Parathyroid adenoma (tissue), 2 donors: ENCODE results near the gene POLD1.

ENCODE experiments used
- H2AFZ ChIP-seq: fragments of 300-600 bp; sonication (generic); one replicate; pipeline ENCODE4 v1.7.0; 2017; ENCODE audit warnings: antibody characterized with exemption, mild to moderate bottlenecking
- H3K27ac ChIP-seq: fragments of 300-600 bp; sonication (generic); one replicate; pipeline ENCODE4 v1.7.0; 2017
- H3K27me3 ChIP-seq: fragments of 300-600 bp; sonication (generic); one replicate; pipeline ENCODE4 v1.7.0; 2017; ENCODE audit warnings: low read length; ENCODE audit not compliant: control insufficient read depth, insufficient read depth
- H3K36me3 ChIP-seq: fragments of 300-600 bp; sonication (generic); one replicate; pipeline ENCODE4 v1.7.0; 2017; ENCODE audit warnings: low read length; ENCODE audit not compliant: control insufficient read depth, insufficient read depth
- H3K4me1 ChIP-seq: fragments of 300-600 bp; sonication (generic); one replicate; pipeline ENCODE4 v1.7.0; 2017; ENCODE audit warnings: control low read depth
- H3K4me2 ChIP-seq: fragments of 300-600 bp; sonication (generic); one replicate; pipeline ENCODE4 v1.7.0; 2017; ENCODE audit warnings: low read length
- H3K4me3 ChIP-seq: fragments of 300-600 bp; sonication (generic); one replicate; pipeline ENCODE4 v1.7.0; 2017; ENCODE audit warnings: low read depth, low read length
- H3K79me2 ChIP-seq: fragments of 300-600 bp; sonication (generic); one replicate; pipeline ENCODE4 v1.7.0; 2017; ENCODE audit warnings: control low read depth
- H3K9ac ChIP-seq: fragments of 300-600 bp; sonication (generic); one replicate; pipeline ENCODE4 v1.7.0; 2017; ENCODE audit warnings: mild to moderate bottlenecking
- H3K9me3 ChIP-seq: fragments of 300-600 bp; sonication (generic); one replicate; pipeline ENCODE4 v1.7.0; 2017; ENCODE audit warnings: low read length; ENCODE audit not compliant: control insufficient read depth
- TF ChIP-seq, protein P1 (sequence below): fragments of 300-600 bp; sonication (generic); IDR thresholded peaks from one replicate; pipeline ENCODE4 v1.7.0; 2017; ENCODE audit warnings: antibody characterized with exemption, mild to moderate bottlenecking
- donor health status: primary hyperparathyroidism.

POLD1 gene

DNA sequence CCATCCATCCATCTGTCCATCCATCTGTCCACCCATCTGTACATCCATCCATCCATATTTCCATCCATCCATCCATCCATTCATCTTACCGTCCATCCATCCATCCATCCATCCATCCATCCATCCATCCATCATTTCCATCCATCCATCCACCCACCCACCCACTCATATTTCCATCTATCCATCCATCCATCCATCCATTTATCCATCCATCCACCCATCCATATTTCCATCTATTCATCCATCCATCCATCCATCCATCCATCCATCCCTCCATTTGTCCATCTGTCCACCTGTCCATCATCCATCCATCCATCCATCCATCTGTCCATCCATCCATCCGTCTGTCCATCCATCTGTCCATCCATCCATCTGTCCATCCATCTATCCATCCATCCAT is 71.8 kb downstream of the POLD1 start:
- H3K9ac ChIP-seq: no peak overlapping the region
- no peak overlapping the region for H3K4me3 ChIP-seq
- no peaks in the 10 kb centered on the region for H3K27me3 ChIP-seq
- TF ChIP-seq, protein P1, sequence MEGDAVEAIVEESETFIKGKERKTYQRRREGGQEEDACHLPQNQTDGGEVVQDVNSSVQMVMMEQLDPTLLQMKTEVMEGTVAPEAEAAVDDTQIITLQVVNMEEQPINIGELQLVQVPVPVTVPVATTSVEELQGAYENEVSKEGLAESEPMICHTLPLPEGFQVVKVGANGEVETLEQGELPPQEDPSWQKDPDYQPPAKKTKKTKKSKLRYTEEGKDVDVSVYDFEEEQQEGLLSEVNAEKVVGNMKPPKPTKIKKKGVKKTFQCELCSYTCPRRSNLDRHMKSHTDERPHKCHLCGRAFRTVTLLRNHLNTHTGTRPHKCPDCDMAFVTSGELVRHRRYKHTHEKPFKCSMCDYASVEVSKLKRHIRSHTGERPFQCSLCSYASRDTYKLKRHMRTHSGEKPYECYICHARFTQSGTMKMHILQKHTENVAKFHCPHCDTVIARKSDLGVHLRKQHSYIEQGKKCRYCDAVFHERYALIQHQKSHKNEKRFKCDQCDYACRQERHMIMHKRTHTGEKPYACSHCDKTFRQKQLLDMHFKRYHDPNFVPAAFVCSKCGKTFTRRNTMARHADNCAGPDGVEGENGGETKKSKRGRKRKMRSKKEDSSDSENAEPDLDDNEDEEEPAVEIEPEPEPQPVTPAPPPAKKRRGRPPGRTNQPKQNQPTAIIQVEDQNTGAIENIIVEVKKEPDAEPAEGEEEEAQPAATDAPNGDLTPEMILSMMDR: no peak
- H3K4me1 ChIP-seq: no peaks in the 10 kb centered on the region
- H3K79me2 ChIP-seq: no peaks in the 10 kb centered on the region
- H3K27ac ChIP-seq: no peak overlapping the region
- H3K36me3 ChIP-seq: no peaks in the 10 kb centered on the region
- H3K9me3 ChIP-seq: no peaks in the 10 kb centered on the region
- H3K4me2 ChIP-seq: no peak overlapping the region
- no peak overlapping the region for H2AFZ ChIP-seq

DNA sequence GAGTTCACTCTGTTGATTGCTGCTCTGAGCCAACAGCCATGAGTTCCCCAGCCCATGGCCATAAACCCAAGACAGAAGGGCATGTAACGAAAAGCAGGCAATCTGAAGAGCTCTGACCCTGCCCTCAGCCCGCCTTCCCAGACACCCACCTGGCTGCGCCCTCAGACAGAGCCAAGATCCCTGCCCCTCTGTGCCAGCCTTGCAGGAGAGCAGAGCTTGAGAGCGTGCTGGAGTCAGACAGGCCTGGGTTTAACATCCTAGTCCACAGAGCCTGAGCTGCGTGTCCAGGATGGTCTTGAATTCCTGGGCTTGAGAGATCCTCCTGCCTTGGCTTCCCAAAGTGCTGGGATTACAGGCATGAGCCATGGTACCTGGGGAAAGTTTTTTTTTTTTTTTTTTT is 73.2 kb downstream of the POLD1 start:
- Histone ChIP-seq H3K27ac (no peak overlapping the region), H3K27me3 (no peaks in the 10 kb centered on the region), H3K4me2 (no peak overlapping the region), H3K36me3 (no peaks in the 10 kb centered on the region), H3K4me3 (no peak overlapping the region), H2AFZ (no peak overlapping the region), H3K9me3 (no peaks in the 10 kb centered on the region), H3K9ac (no peak overlapping the region), H3K4me1 (no peaks in the 10 kb centered on the region), H3K79me2 (no peaks in the 10 kb centered on the region)
- TF ChIP-seq, protein P1: no peak

DNA sequence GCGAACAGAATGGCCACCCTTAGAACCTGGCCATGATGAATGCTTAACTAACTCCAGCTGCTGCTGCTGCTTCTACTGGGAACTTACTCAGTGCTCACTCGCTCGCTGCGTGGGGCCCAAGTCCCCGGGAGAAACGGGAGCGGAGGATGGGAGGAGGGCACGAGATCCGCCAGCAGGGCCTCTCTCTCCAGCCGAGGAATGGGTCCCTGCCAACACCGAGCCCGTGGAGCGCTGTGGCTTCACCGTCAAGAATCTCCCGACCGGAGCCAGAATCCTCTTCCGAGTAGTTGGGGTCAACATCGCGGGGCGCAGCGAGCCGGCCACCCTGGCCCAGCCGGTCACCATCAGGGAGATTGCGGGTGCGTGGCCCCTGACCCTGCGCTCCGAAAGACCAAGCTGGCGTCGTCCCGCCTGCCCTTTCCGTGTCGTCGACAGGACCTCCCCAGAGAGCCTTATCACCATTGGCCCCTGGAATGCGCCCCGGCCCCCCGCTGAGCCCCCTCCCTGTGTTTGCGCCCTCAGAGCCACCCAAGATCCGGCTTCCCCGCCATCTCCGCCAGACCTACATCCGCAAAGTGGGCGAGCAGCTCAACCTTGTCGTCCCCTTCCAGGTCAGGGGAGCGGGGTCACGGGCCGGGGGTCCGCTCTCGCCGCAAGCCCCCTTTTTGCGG is 74.4 kb downstream of the POLD1 start:
- H2AFZ ChIP-seq: no peak overlapping the region
- no peak overlapping the region for H3K27ac ChIP-seq
- no peaks in the 10 kb centered on the region for H3K36me3 ChIP-seq
- H3K4me1 ChIP-seq: no peaks in the 10 kb centered on the region
- H3K9me3 ChIP-seq: no peaks in the 10 kb centered on the region
- H3K4me3 ChIP-seq: no peak overlapping the region
- TF ChIP-seq, protein P1: no peak
- no peak overlapping the region for H3K9ac ChIP-seq
- H3K4me2 ChIP-seq: no peak overlapping the region
- no peaks in the 10 kb centered on the region for H3K27me3 ChIP-seq
- no peaks in the 10 kb centered on the region for H3K79me2 ChIP-seq

DNA sequence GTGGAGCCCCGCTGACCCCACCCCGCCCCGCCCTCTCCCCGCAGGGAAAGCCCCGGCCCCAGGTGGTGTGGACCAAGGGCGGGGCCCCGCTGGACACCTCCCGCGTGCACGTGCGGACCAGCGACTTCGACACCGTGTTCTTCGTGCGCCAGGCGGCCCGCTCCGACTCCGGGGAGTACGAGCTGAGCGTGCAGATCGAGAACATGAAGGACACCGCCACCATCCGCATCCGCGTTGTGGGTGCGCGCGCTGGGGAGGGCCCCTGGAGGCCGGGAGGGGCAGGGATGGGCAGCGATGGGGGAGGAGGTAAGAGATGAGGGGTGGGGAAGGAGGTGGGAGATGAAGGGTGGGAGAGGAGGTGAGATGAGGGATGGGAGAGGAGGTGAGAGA is 74.9 kb downstream of the POLD1 start:
- H3K36me3 ChIP-seq: no peaks in the 10 kb centered on the region
- H3K27me3 ChIP-seq: no peaks in the 10 kb centered on the region

More for the DNA sequence above, 74.9 kb downstream of the POLD1 start:
- Histone ChIP-seq H3K4me2 (no peak overlapping the region), H3K4me1 (no peaks in the 10 kb centered on the region), H3K4me3 (no peak overlapping the region), H3K27ac (no peak overlapping the region), H3K79me2 (no peaks in the 10 kb centered on the region), H2AFZ (no peak overlapping the region), H3K9me3 (no peaks in the 10 kb centered on the region), H3K9ac (no peak overlapping the region)
- TF ChIP-seq, protein P1: no peak
